ENCODE data around the gene NOS1. TPM values are rescaled to one million over a fixed set of nuclear protein-coding genes. Genes with fewer than 3 reads are reported as not detected.

NOS1 gene
- total RNA-seq, 1 donor from 2014 or later: 0.48 TPM

- peaks cover 13% of the 10 kb centered on the region for H3K4me1 Mint-ChIP-seq (ENCODE audit: unreplicated experiment)
- H3K9me3 Mint-ChIP-seq: no peaks in the 10 kb centered on the region
- DNase-seq (ENCODE audit: extremely low spot score, unreplicated experiment): no peak
- no peak overlapping the region for H3K4me3 Mint-ChIP-seq
- no peaks in the 10 kb centered on the region for H3K36me3 Mint-ChIP-seq
- no peak overlapping the region for H3K27ac Mint-ChIP-seq
- H3K27me3 Mint-ChIP-seq: peaks cover 50% of the 10 kb centered on the region
- TF ChIP-seq CTCF (conservative IDR thresholded peaks at IDR 0.05): no peak
These were observed 30.8 kb downstream of the NOS1 start for GRCh38 chr12:117330441-117331113.

GRCh38 chr12:117329756-117330155 lies 31.7 kb downstream of the NOS1 start:
- peaks cover 51% of the 10 kb centered on the region for H3K27me3 Mint-ChIP-seq
- H3K9me3 Mint-ChIP-seq: no peaks in the 10 kb centered on the region
- DNase-seq (ENCODE audit: extremely low spot score, unreplicated experiment): no peak
- H3K36me3 Mint-ChIP-seq: no peaks in the 10 kb centered on the region
- H3K27ac Mint-ChIP-seq: no peak overlapping the region
- H3K4me3 Mint-ChIP-seq: no peak overlapping the region
- TF ChIP-seq CTCF (conservative IDR thresholded peaks at IDR 0.05): no peak
- H3K4me1 Mint-ChIP-seq (ENCODE audit: unreplicated experiment): peaks cover 12% of the 10 kb centered on the region

GRCh38 chr12:117328556-117329100 lies 32.8 kb downstream of the NOS1 start:
- DNase-seq (ENCODE audit: extremely low spot score, unreplicated experiment): no peak
- Mint-ChIP-seq H3K27ac (no peak overlapping the region), H3K27me3 (peaks cover 47% of the 10 kb centered on the region), H3K36me3 (no peaks in the 10 kb centered on the region), H3K4me1 (ENCODE audit: unreplicated experiment) (peaks cover 3% of the 10 kb centered on the region), H3K9me3 (no peaks in the 10 kb centered on the region), H3K4me3 (no peak overlapping the region)
- no peak for TF ChIP-seq CTCF (conservative IDR thresholded peaks at IDR 0.05)

- Mint-ChIP-seq H3K4me1 (ENCODE audit: unreplicated experiment) (no peaks in the 10 kb centered on the region), H3K9me3 (no peaks in the 10 kb centered on the region), H3K36me3 (no peaks in the 10 kb centered on the region), H3K4me3 (no peak overlapping the region), H3K27me3 (peaks cover 43% of the 10 kb centered on the region), H3K27ac (no peak overlapping the region)
- DNase-seq (ENCODE audit: extremely low spot score, unreplicated experiment): no peak
- no peak for TF ChIP-seq CTCF (conservative IDR thresholded peaks at IDR 0.05)
These were observed 39.0 kb downstream of the NOS1 start for GRCh38 chr12:117322428-117322827.

GRCh38 chr12:117321572-117321971 lies 39.9 kb downstream of the NOS1 start:
- no peak for TF ChIP-seq CTCF (conservative IDR thresholded peaks at IDR 0.05)
- no peak for DNase-seq (ENCODE audit: extremely low spot score, unreplicated experiment)
- Mint-ChIP-seq H3K27ac (no peak overlapping the region), H3K27me3 (peaks cover 40% of the 10 kb centered on the region), H3K4me1 (ENCODE audit: unreplicated experiment) (no peaks in the 10 kb centered on the region), H3K4me3 (no peak overlapping the region), H3K9me3 (no peaks in the 10 kb centered on the region), H3K36me3 (no peaks in the 10 kb centered on the region)

All from type B pancreatic cell (in vitro differentiated cells).